Retinal pigment epithelial cell (primary cell): ENCODE results near the gene ZYX.

Experiments used
- DNase-seq: peaks from one replicate; pipeline ENCODE4 v3.0.0-alpha.2; 2010; ENCODE audit warnings: low read depth
- H3K4me3 ChIP-seq: 2 replicates; pipeline ENCODE4 v1.5.1; 2011; ENCODE audit warnings: mild to moderate bottlenecking, low read length, control low read depth, moderate library complexity
- TF ChIP-seq, protein P1 (sequence below): conservative IDR thresholded peaks from 2 replicates; pipeline ENCODE4 v1.5.1; 2011; ENCODE audit warnings: low read depth, low read length, control low read depth, inconsistent platforms

The ZYX gene

DNA sequence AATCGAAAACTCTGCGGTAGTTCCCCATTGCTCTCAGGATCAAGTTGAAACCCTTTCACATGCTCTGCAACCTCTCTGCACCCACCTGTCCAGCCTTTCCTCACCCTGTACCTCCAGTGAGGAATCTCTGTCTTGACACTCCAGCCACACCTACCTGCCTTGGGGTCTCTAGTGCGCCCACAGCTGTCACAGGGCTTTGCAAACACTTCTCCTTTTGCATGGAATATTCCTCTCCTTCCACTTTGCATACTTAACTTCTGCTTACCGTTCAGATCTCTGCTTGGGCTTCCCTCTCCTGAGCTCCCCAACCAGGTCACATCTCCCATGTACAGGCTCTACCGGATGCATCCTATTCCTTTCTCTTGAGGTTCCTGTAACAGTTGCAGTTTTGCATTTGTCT, 6.6 kb upstream of the ZYX start:
- DNase-seq, result no peak
- H3K4me3 ChIP-seq, result no peak overlapping the region
- TF ChIP-seq, protein P1, sequence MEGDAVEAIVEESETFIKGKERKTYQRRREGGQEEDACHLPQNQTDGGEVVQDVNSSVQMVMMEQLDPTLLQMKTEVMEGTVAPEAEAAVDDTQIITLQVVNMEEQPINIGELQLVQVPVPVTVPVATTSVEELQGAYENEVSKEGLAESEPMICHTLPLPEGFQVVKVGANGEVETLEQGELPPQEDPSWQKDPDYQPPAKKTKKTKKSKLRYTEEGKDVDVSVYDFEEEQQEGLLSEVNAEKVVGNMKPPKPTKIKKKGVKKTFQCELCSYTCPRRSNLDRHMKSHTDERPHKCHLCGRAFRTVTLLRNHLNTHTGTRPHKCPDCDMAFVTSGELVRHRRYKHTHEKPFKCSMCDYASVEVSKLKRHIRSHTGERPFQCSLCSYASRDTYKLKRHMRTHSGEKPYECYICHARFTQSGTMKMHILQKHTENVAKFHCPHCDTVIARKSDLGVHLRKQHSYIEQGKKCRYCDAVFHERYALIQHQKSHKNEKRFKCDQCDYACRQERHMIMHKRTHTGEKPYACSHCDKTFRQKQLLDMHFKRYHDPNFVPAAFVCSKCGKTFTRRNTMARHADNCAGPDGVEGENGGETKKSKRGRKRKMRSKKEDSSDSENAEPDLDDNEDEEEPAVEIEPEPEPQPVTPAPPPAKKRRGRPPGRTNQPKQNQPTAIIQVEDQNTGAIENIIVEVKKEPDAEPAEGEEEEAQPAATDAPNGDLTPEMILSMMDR, result no peak

DNA sequence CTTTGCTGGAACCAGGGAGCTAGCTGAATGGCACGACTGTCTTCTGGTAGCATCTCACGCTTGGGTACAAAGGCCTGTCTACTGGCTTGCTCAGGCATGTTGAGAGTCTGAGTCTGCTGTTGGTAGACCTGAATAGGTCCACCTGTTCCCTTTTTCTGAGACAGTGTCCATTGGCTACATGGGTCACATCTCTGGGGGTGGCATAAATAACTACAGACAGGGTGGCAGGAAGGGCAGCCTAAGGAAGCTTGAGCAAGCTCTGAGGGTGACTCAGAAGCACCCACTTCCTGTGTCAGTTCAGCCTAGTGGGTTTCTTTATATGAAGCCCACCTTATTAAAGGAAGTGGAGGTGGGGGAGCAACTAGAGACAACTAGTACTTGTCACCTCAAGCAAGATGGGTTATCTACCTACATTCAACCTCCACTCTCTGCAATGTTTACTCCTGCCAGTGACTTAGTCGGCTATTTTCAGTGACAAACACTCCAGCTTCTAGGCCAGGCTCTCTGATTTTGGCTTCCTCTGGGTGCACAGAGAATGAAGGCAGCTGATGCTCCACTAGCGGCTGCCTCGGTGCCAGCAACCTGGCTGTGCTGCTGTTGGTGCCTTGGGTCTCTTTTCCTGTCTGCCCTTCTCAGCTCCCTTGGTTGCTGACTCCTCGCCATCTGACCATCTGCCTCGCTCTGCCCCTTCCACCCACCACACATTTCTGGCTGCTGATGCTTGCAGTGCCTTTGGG, 5.7 kb upstream of the ZYX start:
- DNase-seq, result no peak
- no peak overlapping the region for H3K4me3 ChIP-seq
- TF ChIP-seq, protein P1, result no peak

DNA sequence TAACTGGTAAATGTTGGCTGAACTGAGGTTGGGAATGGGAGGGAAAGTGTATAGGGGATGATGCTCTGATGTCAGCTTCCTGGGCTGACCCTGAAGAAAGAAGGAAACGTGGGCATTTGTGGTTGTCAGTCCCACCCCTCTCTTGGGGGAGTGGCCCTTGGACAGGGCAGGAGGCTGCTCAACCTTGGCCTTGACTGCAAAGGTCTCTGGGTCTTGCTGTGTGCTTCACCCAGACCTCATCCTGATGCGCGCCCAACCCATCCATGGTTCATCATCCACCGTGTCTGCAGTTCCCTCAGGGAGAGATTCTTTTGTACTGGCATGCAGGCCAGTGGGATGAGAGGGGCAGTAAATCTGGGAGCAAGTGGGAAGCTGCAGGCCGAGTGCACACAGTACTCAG, 4.7 kb upstream of the ZYX start:
- TF ChIP-seq, protein P1, result no peak
- H3K4me3 ChIP-seq, result no peak overlapping the region
- DNase-seq, result no peak

DNA sequence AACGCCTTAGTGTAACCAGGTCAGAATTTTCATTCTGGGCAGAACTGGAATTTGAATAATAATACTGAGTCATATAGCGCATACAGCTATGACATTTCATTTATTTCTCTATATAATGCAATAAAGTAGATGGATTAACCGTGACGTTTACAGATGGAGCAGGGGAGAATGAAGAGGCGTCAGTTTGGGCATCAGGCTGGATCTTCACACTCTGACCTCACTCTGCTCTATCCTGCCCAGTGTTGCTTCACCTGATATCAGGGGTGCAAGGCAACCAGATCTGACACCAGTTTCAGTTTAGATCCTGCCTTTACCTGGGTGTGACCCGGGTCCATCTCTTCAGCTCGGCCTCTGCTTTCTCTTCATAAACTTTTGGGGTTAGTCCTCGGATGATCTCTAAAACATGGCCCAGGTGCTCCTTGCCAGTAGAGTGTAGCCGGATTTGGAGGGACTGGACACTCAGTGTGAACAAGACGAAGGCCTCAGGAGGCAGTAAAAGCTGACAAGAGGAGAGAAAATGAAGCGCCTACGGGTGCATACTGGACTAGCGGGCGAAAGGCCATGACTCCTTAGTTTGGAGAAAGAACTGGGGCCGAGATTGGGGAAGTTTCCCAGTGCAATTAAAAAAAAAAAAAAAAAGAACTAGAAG, 1.4 kb upstream of the ZYX start:
- H3K4me3 ChIP-seq, result peak overlapping the region; percentile 93
- DNase-seq, result no peak
- TF ChIP-seq, protein P1, result no peak

DNA sequence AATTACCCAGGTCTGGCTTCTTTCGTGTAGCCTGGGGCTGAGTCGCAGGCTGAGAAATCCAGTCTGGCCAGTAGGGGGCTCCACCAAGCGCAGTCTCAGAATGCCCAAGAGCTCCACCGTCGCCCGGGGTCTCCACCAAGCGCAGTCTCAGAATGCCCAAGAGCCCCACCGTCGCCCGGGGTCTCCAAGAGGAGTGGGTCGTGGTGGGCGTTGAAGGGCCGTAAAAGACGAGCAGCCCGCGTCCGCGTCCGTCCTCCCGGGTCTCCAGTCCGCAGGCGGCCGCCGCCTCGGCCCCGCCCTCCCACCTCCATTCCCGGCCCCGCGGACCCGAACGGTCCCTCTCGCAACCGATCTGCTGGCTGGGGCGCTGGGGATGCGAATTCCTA, 892 bp upstream of the ZYX start:
- DNase-seq, result peak; percentile 35
- TF ChIP-seq, protein P1, result peak; percentile 88
- H3K4me3 ChIP-seq, result peak overlapping the region; percentile 93

DNA sequence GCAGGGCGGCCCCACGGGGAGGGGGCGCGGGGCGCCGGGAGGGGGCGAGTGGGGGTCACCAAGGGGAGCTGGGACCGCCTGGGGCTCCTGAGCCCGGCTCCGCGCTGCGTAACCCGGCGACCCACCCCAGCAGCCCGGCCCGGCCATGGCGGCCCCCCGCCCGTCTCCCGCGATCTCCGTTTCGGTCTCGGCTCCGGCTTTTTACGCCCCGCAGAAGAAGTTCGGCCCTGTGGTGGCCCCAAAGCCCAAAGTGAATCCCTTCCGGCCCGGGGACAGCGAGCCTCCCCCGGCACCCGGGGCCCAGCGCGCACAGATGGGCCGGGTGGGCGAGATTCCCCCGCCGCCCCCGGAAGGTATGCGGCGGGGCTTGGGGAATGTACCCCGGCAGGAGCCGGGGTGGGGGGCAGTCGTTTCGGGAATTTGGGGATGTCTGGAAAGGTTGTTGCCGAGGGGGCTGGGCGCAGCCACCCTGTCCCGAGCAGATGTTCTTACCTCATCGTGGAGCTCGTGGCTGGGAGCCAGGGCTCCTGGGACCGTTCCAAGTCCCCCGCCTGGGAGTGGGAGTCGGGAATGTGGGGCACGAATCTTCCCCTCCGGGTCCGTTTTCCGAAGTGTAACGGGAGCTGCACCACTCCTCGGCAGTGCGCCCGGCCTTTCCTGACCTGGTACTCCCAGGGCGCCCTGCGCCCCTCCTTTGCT, 431 bp downstream of the ZYX start:
- TF ChIP-seq, protein P1, result no peak
- H3K4me3 ChIP-seq, result peak overlapping the region; percentile 93
- no peak for DNase-seq
